Measurements from ENCODE around the gene GPER1.

- TF ChIP-seq SIN3A (IDR thresholded peaks at IDR 0.05; ENCODE audit: borderline replicate concordance, insufficient read depth, low read length): no peak
- no peak for TF ChIP-seq POLR2AphosphoS5 (IDR thresholded peaks at IDR 0.05; ENCODE audit: low read depth, low read length)
- no peak for TF ChIP-seq TAF1 (IDR thresholded peaks at IDR 0.05; ENCODE audit: borderline replicate concordance, insufficient read depth, low read length)
These were observed 27.4 kb upstream of the GPER1 start for GRCh38 chr7:1060315-1061072.

Data from PFSK-1 (cell line).